Umbilical cord (tissue), 2 donors: Measurements from ENCODE around the gene RBP3. TPM values are rescaled to one million over a fixed set of nuclear protein-coding genes. Genes with fewer than 3 reads are reported as not detected.
A peak's percentile ranks its signal among the peaks of the same experiment; 100 is the strongest.
"Not testable (repeated sequence)": the region's sequence is repeated elsewhere in the genome, so short reads cannot be mapped to it uniquely, and the experiment has no call there.

Experiments used
- DNase-seq: peaks from one replicate; pipeline ENCODE4 v3.0.0-alpha.2; 2015; ENCODE audit warnings: low spot score
- total RNA-seq: library from RNA; depleted of rRNA; stranded (reverse); fragments of >200 nt; gene quantifications from one replicate; pipeline ENCODE4 v1.2.3, GENCODE V29; 2014; ENCODE audit warnings: low replicate concordance; ENCODE audit not compliant: insufficient read depth

The RBP3 gene
- total RNA-seq, 1 donor from 2014 or later = 2.2 TPM

- no peak for DNase-seq
Measured at GRCh38 chr10:47371629-47372485, 23.7 kb downstream of the RBP3 start.

- DNase-seq = no peak
Measured at GRCh38 chr10:47372726-47373125, 24.6 kb downstream of the RBP3 start.

- peak; percentile 76 for DNase-seq
Measured at GRCh38 chr10:47374611-47375536, 26.7 kb downstream of the RBP3 start.

GRCh38 chr10:47376522-47377220 is 28.5 kb downstream of the RBP3 start:
- DNase-seq = no peak

- no peak for DNase-seq
Measured at GRCh38 chr10:47378183-47378510, 30.0 kb downstream of the RBP3 start.

- DNase-seq = no peak
Measured at GRCh38 chr10:47378606-47379444, 30.7 kb downstream of the RBP3 start.

- no peak for DNase-seq
Measured at GRCh38 chr10:47379445-47379785, 31.3 kb downstream of the RBP3 start.

GRCh38 chr10:47379901-47380300 is 31.7 kb downstream of the RBP3 start:
- DNase-seq = no peak

GRCh38 chr10:47380341-47381102 is 32.4 kb downstream of the RBP3 start:
- no peak for DNase-seq

GRCh38 chr10:47381103-47381395 is 32.9 kb downstream of the RBP3 start:
- DNase-seq = peak; percentile 23

- no peak for DNase-seq
Measured at GRCh38 chr10:47381427-47382379, 33.5 kb downstream of the RBP3 start.

- DNase-seq = no peak
Measured at GRCh38 chr10:47383261-47384147, 35.3 kb downstream of the RBP3 start.

GRCh38 chr10:47384148-47384921 is 36.2 kb downstream of the RBP3 start, which contains the start of gene ZNF488:
ZNF488 (minus strand) TSS chr10:47384293; CDS start chr10:47368829, 15,464 bp downstream.
- peak; percentile 92 for DNase-seq

GRCh38 chr10:47386104-47386503 is 37.9 kb downstream of the RBP3 start:
- DNase-seq = not testable (repeated sequence)

GRCh38 chr10:47388879-47389278 is 40.7 kb downstream of the RBP3 start:
- no peak for DNase-seq

GRCh38 chr10:47389619-47390018 is 41.5 kb downstream of the RBP3 start:
- DNase-seq = no peak

- no peak for DNase-seq
Measured at GRCh38 chr10:47396311-47396717, 48.2 kb downstream of the RBP3 start.
